ENCODE results near the gene RBKS. TPM values are rescaled to one million over a fixed set of nuclear protein-coding genes. Genes with fewer than 3 reads are reported as not detected.

Gene RBKS
- total RNA-seq, 1 donor from 2014 or later, result 2.0 TPM

GRCh38 chr2:27823569-27823968 is 66.6 kb downstream of the RBKS start:
- no peak for DNase-seq (ENCODE audit: low spot score)
- TF ChIP-seq CTCF (IDR thresholded peaks at IDR 0.05; ENCODE audit: unreplicated experiment), result no peak
- no peaks in the 10 kb centered on the region for H3K27me3 Mint-ChIP-seq (ENCODE audit: unreplicated experiment)
- no peaks in the 10 kb centered on the region for H3K9me3 Mint-ChIP-seq (ENCODE audit: unreplicated experiment)
- H3K4me3 Mint-ChIP-seq (ENCODE audit: unreplicated experiment), result no peak overlapping the region
- H3K36me3 Mint-ChIP-seq (ENCODE audit: low read depth, unreplicated experiment), result no peaks in the 10 kb centered on the region
- H3K27ac Mint-ChIP-seq (ENCODE audit: unreplicated experiment), result no peak overlapping the region
- no peaks in the 10 kb centered on the region for H3K4me1 Mint-ChIP-seq (ENCODE audit: unreplicated experiment)

GRCh38 chr2:27823135-27823534 is 67.1 kb downstream of the RBKS start:
- no peak for TF ChIP-seq CTCF (IDR thresholded peaks at IDR 0.05; ENCODE audit: unreplicated experiment)
- Mint-ChIP-seq H3K27ac (ENCODE audit: unreplicated experiment) (no peak overlapping the region), H3K36me3 (ENCODE audit: low read depth, unreplicated experiment) (no peaks in the 10 kb centered on the region), H3K4me1 (ENCODE audit: unreplicated experiment) (no peaks in the 10 kb centered on the region), H3K27me3 (ENCODE audit: unreplicated experiment) (no peaks in the 10 kb centered on the region), H3K4me3 (ENCODE audit: unreplicated experiment) (no peak overlapping the region), H3K9me3 (ENCODE audit: unreplicated experiment) (no peaks in the 10 kb centered on the region)
- no peak for DNase-seq (ENCODE audit: low spot score)

- no peak for DNase-seq (ENCODE audit: low spot score)
- Mint-ChIP-seq H3K27me3 (ENCODE audit: unreplicated experiment) (no peaks in the 10 kb centered on the region), H3K9me3 (ENCODE audit: unreplicated experiment) (no peaks in the 10 kb centered on the region), H3K4me3 (ENCODE audit: unreplicated experiment) (no peak overlapping the region), H3K36me3 (ENCODE audit: low read depth, unreplicated experiment) (no peaks in the 10 kb centered on the region), H3K27ac (ENCODE audit: unreplicated experiment) (no peak overlapping the region), H3K4me1 (ENCODE audit: unreplicated experiment) (no peaks in the 10 kb centered on the region)
- TF ChIP-seq CTCF (IDR thresholded peaks at IDR 0.05; ENCODE audit: unreplicated experiment), result no peak
These were observed 68.1 kb downstream of the RBKS start for GRCh38 chr2:27822049-27822448.

- TF ChIP-seq CTCF (IDR thresholded peaks at IDR 0.05; ENCODE audit: unreplicated experiment), result no peak
- Mint-ChIP-seq H3K27ac (ENCODE audit: unreplicated experiment) (no peak overlapping the region), H3K4me3 (ENCODE audit: unreplicated experiment) (no peak overlapping the region), H3K27me3 (ENCODE audit: unreplicated experiment) (no peaks in the 10 kb centered on the region), H3K4me1 (ENCODE audit: unreplicated experiment) (no peaks in the 10 kb centered on the region), H3K36me3 (ENCODE audit: low read depth, unreplicated experiment) (no peaks in the 10 kb centered on the region), H3K9me3 (ENCODE audit: unreplicated experiment) (no peaks in the 10 kb centered on the region)
- no peak for DNase-seq (ENCODE audit: low spot score)
These were observed 74.2 kb downstream of the RBKS start for GRCh38 chr2:27815860-27816438.

- Mint-ChIP-seq H3K9me3 (ENCODE audit: unreplicated experiment) (no peaks in the 10 kb centered on the region), H3K4me1 (ENCODE audit: unreplicated experiment) (no peaks in the 10 kb centered on the region), H3K4me3 (ENCODE audit: unreplicated experiment) (no peak overlapping the region), H3K36me3 (ENCODE audit: low read depth, unreplicated experiment) (no peaks in the 10 kb centered on the region), H3K27me3 (ENCODE audit: unreplicated experiment) (no peaks in the 10 kb centered on the region), H3K27ac (ENCODE audit: unreplicated experiment) (no peak overlapping the region)
- no peak for DNase-seq (ENCODE audit: low spot score)
- no peak for TF ChIP-seq CTCF (IDR thresholded peaks at IDR 0.05; ENCODE audit: unreplicated experiment)
These were observed 75.4 kb downstream of the RBKS start for GRCh38 chr2:27814758-27815157.
